NCI-H1417 treated with DMSO at 0.1 percent for 48 hours (cell line): ENCODE measurements around the gene SOX6.

Experiments used
- DNase-seq: peaks from one replicate; lab custom pipeline; 2025; lab: John Stamatoyannopoulos, UW

The SOX6 gene

DNA sequence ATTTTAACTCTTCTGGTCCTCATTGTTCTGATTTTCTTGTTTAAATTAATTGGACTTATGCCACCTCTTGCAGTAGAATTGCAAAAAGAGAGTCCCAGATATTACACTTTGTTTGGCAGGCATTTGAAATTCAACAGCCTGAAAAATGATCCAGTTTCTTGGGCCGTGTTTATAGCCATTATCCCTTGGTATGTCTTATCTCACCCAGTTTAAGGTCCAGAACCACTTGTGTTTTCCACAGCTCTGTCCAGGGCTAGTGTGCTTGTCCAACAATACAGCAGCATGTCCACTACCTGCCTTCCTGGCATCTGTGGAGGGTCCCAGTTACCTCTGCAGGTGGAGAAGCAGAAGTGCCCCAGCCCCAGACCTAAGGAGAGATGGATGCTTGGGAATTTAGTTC lies 397.4 kb downstream of the SOX6 start:
- DNase-seq, result no peak

DNA sequence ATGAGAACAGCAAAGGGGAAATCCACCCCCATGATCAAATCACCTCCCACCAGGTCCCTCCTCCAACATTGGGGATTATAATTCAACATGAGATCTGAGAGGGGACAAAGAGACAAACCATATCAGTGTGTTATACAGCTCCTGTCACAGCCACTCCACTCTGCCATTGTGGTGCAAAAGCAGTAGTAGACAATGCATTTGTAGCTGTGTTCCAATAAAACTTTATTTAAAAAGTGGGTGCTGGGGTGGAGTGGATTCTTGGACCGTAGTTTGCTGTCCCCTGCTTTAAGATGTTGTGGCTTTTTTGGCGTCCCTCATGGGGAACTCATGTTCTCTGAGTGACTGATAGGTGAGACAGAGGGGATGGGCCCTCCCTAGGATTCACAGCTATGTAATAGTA lies 399.1 kb downstream of the SOX6 start:
- DNase-seq, result no peak

DNA sequence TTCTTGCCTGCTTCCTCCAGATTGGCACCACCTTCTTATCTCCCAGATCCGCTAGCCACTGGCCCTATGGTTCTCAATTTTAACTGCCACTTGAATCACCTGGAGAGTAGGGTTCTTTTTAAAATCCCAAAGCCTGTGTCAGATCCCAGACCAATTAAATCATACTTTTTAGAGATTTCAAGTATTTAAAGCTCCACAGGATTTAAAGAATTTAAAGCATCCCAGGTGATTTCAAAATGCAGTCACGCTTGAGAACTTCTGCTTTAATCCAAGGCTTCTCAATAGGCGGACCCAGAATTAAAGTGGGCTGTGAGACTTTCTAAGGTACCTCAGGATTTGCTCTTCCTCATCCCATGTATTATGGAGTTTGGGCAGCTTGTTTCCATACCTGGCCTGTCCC lies 400.0 kb downstream of the SOX6 start:
- no peak for DNase-seq

DNA sequence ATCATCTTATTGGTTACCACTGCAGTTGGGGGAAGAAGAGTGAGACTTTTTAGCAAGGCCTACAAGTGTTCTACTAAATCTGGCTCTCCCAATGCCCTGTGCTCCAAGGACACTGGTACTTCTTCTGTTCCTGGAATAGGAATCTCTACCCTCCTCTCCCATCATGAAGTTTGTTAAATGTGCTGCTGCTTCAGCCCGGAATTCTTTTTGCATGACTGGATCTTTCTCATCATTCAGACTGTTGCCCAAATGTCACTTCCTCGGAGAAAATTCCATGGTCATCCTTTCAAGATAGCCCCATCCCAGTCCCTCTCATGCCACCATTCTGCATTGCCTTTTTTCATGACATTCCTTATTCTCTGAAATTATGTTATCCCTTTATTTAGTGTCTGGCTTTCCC lies 400.8 kb downstream of the SOX6 start:
- DNase-seq, result no peak

DNA sequence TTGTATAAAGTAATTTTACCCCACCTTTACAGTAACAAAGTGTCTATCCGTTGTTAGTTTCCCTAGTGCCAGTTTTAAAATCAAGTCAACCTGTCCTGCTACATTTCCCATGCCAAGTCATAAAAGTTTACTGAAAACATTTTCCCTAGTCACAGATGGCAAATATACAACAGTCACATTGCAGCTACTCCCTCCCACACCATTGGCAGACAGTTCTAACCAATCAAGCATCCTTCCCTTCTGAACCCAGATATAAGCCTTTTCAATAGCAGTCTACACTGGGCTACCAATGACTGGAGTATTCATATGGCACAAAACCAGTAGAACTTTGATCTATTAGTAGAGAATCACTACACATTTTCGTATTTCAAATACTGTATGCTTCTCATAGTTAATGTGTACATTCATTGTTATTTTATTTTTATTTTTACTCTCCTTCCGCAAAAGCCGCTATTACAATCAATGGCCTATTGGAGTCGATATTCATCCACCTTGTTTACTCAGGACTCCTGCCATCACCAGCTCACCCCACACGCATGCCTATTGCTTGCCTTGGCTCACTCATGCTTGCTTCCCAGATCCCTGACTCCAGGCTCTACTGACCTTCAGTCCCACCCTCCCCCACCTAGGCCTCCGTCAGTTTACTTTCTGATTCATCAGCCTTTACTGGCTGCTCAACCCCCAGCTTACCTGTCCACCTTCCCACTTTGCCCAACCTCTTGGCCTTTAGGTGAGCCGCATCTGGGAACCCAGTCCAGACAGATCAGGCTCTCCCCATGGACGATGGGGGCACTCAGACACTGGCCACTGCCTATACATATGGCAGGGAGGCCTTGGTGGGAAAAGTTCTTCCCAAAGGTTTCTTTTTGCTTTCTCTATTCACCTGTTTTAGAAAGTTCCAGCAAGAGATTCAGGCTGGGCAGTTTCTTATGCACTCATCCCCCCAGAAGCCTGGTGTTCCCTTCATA lies 408.4 kb downstream of the SOX6 start:
- no peak for DNase-seq

DNA sequence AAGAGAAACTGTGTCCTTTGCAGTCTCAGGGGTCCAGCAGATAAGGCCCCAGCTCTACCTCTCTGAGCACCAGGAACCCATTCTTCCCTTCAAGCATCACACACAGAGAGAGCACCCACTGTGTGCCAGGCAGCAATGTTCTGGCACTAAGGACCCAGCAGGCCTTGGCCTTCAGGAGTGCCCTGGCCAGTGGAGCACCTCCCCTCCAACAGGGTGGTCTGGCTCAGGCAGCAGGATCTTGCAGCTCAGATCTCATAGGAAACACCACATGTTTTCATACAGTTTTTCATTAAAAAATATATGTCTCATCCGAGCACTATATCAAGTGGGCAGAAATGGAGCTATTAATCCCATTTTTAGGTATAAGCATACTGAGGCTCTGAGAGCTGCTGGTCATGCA lies 410.6 kb downstream of the SOX6 start:
- DNase-seq, result no peak

DNA sequence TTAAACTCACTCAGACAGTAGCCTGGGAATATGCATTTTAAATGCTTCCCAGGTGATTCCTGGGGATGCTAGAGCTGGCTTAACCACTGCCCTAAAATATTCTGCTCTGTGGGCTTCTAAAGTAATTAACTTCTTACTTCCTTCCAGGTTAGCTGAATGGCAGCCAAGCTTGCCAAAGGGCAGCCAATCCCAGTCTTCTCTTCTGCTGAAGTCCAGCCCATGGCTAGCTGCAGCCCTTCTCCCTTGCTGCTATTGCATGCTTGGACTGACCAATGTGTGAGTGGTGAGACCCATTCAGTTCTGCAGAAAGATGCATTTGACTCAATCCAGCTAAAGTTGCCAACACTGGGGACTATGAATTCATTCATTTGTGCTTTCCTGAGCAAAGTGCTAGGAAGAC lies 411.9 kb downstream of the SOX6 start:
- no peak for DNase-seq

DNA sequence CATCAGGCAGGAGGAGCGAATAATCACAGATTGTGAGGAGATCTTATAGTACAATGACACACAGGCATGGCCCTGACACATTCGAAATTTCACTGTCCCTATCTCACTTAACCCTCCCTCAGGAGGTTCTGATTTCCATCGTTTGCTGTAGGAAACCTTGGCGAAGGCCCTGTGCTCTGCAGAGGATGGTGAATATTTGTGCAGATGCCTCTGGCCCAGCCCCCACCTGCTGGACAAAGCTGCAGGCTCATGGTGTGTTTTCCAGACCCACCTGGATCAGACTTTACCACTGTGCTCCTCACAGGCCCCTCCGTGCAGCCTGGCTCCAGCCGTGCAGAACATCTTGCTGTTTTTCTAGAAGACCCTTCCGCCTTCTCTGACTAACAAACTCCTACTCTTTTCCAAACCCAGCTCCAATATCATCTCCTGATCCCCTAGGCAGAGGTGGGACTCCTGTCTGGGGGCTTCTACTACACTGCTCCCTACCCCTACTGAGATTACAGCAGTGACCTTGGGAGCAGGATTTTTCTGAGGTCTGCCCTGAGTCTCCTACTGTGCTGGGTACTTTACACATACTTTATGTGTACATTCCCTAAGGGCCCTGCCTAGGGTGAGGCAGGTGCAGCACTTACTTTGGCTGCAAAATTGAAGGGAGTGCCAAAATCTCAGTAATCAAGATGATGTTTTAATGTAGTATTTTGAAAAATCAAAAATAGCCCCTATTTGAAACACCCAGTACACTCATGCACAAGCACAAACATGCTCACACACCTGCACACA lies 412.7 kb downstream of the SOX6 start:
- no peak for DNase-seq

DNA sequence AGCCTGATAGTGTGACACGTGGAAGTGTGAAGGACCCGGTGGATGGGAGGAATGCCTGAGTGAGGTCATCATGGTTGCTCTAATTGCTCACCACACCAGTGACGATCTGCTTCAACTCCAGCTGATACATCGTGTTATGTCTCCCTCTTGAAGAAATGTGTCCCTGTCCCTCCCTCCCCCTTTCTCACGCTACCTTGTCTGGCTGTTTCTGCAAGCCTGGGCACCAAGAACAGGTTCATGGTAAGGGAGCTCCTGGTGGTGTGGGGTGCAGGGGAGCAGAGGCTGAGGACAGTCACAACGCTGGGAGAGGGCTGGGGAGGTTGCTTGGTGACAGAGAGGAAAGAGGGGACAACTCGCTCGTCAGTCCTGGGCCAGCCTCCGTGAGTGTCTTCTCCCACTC lies 413.4 kb downstream of the SOX6 start:
- DNase-seq, result no peak

DNA sequence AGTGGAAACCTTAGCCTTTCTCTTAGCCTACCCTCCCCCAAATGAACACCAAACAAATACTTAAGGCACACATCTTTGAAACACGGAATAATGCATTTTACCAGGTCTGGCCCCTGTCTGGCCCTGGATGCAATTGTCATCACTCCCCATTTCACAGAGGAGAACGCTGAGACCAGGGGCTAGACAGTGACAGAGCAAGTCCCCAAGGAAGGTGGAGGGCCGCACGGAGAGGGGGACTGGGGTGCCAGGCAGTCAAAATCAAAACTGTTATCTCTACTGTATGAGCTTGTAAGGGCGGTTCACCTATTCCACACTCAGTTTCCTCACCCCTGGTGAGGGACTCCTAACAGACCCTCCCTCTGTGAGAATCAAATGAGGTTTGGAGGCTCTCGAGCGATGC lies 414.2 kb downstream of the SOX6 start:
- no peak for DNase-seq

DNA sequence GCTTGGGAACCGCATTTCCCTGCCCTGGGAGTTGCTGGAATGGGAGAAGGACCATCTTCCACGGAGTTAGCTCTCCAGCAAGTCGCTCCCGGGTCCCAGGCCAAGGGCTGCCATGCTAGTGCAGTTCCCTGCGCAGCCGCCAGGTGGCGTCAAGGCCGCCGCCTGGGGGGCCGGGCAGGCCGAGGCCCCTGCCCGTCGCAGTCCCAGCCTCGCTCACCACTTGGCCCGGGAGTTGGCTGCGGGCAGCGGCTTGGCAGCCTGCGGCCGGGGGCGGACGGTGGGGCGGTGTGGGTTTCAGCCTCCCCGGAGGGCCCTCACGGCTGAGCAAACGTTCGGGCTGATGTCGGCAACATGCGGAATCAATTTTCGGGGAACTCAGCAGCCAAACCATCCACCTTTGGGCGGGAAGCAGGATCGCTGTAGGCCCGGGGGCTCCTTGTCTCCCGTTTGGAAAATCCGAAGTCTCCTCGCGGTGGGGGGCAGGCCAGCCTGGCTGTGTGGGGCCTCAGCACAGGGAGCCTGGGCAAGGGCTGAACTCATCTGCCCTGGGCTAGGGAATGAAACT lies 415.1 kb downstream of the SOX6 start:
- no peak for DNase-seq

DNA sequence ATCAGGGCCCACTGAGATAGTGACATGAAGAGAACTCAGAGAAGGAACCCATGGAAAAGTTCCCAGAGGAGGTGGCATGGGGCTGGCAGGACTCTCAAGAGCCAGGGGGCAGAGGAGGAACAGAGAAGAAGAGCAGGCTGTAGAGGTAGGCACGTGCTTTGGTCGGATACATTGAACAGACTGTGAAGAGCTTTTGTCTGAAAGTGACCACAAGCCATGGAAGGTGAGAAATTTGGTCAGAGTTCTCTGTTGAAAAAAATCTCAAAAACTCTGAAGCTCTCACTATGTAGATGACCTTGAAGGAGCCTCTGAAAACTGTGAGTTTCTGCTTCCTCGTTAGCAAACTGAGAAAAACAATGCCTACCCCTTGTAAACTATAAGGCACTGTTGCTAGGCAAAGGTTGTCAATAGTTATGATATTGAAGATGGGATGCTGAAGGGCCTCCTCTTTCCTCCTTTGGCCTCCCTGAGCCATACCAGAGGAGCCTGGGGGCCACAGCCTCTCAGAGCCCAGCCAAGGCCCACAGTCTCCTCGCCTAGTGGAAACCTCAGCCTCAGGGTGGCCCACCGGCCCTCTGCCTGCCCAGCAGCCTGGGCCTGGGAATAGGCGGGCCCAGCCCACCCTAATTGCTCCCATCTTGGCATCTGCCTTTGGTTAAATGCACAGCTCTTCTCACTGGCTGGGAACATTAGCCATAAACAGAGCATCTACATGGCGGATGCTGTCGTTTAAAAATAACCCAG lies 415.7 kb downstream of the SOX6 start:
- DNase-seq, result no peak

DNA sequence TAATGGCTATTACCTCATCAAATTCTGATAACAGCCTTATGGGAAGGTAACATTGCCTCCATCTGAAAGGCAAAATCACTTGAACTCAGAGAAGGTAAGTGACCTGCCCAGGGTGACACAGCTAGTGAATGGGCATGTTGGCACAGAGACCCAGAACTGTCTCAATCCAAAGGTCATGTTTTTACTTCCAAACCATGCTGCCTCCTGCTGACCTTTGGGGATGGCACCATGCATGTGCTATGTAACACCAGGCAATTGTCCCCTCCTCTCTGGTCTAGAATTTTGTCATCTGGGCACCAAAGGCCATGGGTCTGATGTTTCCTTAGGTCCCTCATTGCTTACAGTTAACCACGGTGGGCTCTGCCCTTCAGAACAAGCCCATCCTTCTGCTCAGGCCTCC lies 417.4 kb downstream of the SOX6 start:
- no peak for DNase-seq

DNA sequence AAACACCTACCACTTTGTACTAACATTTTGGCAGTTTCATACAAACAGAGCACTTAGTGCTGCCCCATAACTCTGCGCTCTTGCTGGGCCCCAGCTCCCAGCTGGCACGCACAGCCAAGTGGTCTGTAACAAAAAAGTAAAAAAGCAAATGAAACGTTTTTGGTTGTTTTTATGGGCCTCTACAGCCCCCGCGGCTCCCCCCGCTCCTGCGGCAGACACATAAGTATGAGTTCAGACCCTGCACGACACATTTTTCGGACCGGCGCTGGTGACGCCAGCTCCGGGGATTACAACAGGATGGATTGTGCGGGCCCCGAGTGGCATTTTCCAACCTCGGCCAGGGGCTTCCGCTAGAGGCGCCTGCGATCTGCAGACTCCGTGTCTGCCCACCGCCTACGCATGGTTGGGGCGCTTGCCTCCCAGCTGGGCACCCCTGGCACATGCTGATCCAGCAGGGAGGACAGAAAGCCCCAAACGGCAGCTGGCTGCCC lies 418.2 kb downstream of the SOX6 start:
- no peak for DNase-seq

DNA sequence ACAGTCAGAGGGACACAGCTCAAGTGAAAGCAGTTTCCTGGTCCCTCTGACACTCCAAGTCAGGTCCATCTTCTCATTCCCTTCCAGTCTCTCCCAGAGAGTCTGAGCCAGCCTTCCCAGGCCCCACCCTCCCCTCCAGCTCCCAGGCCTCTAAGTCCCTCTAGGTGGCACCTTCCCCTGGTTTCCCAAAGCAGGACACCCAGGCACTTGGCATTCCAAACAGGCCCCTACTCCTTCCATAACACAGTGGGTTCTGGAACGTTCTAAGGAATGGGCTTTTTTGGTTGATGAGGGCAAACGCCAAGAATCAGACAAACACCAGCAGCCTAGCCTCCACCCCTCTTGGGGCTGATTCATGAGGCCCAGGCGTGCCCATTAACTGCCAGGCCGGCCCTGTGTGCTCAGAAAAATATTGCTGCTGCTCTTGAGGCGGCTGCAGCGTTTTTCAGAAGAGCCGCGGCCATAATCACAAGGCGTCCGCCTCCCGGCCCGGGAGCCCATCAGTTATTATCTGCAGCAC lies 418.7 kb downstream of the SOX6 start:
- no peak for DNase-seq

DNA sequence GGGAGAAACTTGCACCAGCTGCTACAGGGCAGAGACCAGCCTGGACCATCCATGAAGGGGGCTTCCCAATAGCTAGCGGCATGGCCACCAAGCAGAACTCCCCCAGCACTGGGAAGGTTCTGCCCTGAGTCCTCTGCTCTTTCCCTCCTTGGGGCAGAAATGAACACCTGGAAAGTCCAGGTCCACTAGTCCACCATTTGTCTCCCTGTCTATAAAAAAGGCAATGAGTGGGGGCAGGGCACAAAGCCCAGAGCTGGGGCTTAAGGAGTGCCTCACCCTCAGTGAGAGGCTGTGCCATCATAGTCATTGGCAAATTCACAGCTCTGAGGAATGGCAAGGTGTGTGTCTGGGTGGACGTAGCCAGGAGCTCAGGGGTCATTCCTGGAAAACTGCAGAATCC lies 420.3 kb downstream of the SOX6 start:
- no peak for DNase-seq

DNA sequence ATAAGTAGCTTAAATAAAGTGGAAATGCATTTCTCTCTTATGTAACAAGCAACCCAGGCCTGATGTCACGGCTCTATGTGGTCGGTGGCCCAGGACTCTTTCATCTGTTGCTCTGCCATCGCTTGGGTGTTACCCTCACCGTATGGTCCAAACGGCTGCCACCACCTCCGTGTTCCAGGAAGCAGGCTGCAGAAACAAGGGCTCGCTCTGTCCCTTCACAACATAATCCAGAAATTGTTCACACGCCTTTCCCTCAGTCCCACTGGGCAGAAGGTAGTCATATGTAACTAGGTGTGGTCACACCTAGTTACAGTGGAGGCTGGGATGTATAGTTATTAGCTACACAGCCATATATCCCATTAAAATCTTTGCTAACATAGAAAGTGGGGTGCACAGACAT lies 421.0 kb downstream of the SOX6 start:
- no peak for DNase-seq

DNA sequence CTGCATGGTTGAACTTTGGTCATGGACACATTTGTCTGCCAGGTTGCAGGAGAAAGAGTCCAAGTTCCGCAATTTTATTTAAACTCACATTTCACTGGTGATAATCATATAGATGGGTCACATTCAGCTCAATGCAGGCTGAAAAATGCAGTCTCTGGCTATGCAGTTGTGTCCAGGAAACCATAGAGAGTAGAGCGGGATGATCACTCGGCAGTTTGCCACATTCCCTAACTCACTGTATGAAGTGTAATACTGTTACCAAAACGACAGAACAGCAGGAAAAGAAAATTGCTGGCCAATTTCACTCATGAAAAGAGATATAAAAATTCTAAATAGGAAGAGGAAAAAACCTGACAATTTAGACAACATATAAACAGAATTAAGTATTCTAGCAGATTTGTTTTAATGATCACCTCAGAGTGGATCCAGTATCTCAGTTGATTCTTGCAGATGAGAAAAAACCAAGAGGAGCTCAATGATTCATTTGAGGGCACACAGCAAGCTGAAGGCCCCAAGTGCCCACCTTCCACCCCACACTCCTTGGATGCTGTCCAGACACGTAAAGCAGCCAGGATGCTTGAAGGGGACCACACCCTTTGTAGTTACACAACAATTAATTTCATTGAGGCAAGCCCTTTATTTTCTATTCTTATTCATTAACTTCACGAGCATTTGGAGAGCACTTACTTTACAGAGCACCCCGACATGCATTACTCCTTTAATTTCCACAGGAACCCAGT lies 422.3 kb downstream of the SOX6 start:
- no peak for DNase-seq

DNA sequence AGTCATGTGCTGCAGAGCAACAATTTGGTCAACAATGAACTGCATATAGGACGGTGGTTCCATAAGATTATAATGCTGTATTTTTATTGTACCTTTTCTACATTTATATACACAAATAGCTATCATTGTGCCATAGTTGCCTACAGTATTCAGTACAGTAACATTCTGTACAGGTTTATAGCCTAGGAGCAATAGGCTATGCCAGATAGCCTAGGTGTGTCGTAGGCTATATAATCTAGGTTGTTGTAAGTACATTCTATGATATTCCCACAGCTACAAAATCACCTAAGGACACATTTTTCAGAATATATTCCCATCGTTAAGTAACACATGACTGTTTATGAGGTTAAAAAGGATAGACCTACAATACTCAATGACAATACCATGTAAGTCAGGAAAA lies 423.9 kb downstream of the SOX6 start:
- DNase-seq, result no peak

DNA sequence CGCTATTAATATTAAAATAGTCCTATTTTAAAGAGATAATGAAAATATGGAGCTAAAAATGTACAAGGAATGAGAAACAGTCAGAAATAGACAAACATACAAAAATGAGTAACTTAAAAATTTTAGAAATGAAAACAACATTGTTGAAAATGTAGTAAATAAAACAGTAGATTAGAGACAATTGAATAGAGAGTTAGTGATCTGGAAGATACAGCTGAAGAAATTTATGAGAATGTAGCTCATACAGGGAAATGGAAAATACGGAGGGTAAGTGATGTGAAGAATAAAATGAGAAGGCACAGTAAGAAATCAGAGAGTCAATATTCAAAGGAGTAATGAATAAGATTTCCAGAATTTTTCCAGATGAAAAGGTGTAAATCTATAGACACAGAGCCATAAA lies 424.8 kb downstream of the SOX6 start:
- no peak for DNase-seq

DNA sequence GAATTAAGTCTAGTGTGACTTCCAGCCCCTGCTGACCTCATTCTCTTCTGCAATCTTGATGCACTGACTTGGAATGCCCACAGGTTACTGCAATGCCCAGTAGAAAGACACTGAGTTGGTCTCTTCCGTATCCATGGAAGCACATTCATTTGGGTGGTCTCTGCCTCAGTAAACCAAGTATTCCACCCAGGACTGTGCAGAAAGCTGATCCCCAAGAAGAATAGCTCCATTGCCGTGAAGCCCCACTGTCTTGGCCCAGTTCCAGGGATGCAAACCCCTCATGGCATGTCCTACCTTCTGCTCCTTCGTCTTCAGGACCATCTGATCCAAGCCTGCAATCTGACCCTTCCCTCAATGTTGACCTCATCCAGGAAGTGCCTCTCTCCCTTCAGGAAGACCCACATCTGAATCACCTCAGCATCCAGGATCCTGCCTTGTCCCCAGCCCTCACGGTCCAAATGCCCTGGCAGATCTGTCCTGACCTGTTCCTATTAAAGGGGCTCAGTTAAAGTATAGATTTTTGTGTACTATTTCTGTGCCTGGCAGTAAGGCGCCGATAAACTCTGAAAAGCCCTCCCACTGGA lies 425.8 kb downstream of the SOX6 start:
- DNase-seq, result no peak
